T-helper 22 cell (primary cell): ENCODE results near the gene MTA1.

Experiments
- DNase-seq: peaks from one replicate; pipeline ENCODE4 v3.0.0-alpha.2; 2020; ENCODE audit warnings: low read depth

The MTA1 gene

GRCh38 chr14:105387530-105387922, 32.1 kb upstream of the MTA1 start:
- no peak for DNase-seq

GRCh38 chr14:105388110-105388951, 31.3 kb upstream of the MTA1 start:
- DNase-seq = no peak

- DNase-seq = no peak
Measured at GRCh38 chr14:105388976-105389375, 30.7 kb upstream of the MTA1 start.

GRCh38 chr14:105389534-105389933, 30.1 kb upstream of the MTA1 start:
- DNase-seq = no peak

- no peak for DNase-seq
Measured at GRCh38 chr14:105389976-105390848, 29.4 kb upstream of the MTA1 start.

- DNase-seq = no peak
Measured at GRCh38 chr14:105390849-105391500, 28.7 kb upstream of the MTA1 start.

- no peak for DNase-seq
Measured at GRCh38 chr14:105391541-105391940, 28.1 kb upstream of the MTA1 start.

GRCh38 chr14:105392131-105393090, 27.2 kb upstream of the MTA1 start:
- no peak for DNase-seq

GRCh38 chr14:105393151-105393550, 26.5 kb upstream of the MTA1 start:
- no peak for DNase-seq

GRCh38 chr14:105394714-105395537, 24.7 kb upstream of the MTA1 start:
- DNase-seq = no peak

GRCh38 chr14:105395538-105395854, 24.1 kb upstream of the MTA1 start:
- no peak for DNase-seq

- no peak for DNase-seq
Measured at GRCh38 chr14:105397350-105397931, 22.2 kb upstream of the MTA1 start.

GRCh38 chr14:105398044-105398725, 21.4 kb upstream of the MTA1 start, which contains the start of gene TEX22:
TEX22 (plus strand) TSS chr14:105398538; CDS start chr14:105399341, 803 bp downstream.
- peak; percentile 67 for DNase-seq

GRCh38 chr14:105398726-105399465, 20.7 kb upstream of the MTA1 start:
- no peak for DNase-seq

- DNase-seq = no peak
Measured at GRCh38 chr14:105399466-105399775, 20.2 kb upstream of the MTA1 start.

- DNase-seq = no peak
Measured at GRCh38 chr14:105400016-105400415, 19.6 kb upstream of the MTA1 start.

- DNase-seq = no peak
Measured at GRCh38 chr14:105401699-105402098, 17.9 kb upstream of the MTA1 start.

GRCh38 chr14:105408592-105408991, 11.0 kb upstream of the MTA1 start:
- no peak for DNase-seq

GRCh38 chr14:105409364-105409763, 10.3 kb upstream of the MTA1 start:
- no peak for DNase-seq
